ENCODE data around the gene UBQLN2. TPM values are rescaled to one million over a fixed set of nuclear protein-coding genes. Genes with fewer than 3 reads are reported as not detected.

The UBQLN2 gene
- total and polyA plus RNA-seq, 2 experiments from 2014 or later: 21.2 to 39.5 TPM

DNA sequence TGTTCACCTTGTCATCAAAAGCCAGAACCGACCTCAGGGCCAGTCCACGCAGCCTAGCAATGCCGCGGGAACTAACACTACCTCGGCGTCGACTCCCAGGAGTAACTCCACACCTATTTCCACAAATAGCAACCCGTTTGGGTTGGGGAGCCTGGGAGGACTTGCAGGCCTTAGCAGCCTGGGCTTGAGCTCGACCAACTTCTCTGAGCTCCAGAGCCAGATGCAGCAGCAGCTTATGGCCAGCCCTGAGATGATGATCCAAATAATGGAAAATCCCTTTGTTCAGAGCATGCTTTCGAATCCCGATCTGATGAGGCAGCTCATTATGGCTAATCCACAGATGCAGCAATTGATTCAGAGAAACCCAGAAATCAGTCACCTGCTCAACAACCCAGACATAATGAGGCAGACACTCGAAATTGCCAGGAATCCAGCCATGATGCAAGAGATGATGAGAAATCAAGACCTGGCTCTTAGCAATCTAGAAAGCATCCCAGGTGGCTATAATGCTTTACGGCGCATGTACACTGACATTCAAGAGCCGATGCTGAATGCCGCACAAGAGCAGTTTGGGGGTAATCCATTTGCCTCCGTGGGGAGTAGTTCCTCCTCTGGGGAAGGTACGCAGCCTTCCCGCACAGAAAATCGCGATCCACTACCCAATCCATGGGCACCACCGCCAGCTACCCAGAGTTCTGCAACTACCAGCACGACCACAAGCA lies 898 bp downstream of the UBQLN2 start:
- peaks cover 54% of the 10 kb centered on the region for H3K79me2 ChIP-seq

DNA sequence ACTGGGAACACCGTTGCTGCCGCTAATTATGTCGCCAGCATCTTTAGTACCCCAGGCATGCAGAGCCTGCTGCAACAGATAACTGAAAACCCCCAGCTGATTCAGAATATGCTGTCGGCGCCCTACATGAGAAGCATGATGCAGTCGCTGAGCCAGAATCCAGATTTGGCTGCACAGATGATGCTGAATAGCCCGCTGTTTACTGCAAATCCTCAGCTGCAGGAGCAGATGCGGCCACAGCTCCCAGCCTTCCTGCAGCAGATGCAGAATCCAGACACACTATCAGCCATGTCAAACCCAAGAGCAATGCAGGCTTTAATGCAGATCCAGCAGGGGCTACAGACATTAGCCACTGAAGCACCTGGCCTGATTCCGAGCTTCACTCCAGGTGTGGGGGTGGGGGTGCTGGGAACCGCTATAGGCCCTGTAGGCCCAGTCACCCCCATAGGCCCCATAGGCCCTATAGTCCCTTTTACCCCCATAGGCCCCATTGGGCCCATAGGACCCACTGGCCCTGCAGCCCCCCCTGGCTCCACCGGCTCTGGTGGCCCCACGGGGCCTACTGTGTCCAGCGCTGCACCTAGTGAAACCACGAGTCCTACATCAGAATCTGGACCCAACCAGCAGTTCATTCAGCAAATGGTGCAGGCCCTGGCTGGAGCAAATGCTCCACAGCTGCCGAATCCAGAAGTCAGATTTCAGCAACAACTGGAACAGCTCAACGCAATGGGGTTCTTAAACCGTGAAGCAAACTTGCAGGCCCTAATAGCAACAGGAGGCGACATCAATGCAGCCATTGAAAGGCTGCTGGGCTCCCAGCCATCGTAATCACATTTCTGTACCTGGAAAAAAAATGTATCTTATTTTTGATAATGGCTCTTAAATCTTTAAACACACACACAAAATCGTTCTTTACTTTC lies 1.8 kb downstream of the UBQLN2 start:
- Histone ChIP-seq H4K20me1 (ENCODE audit: insufficient read depth, poor library complexity, severe bottlenecking) (peaks cover 36% of the 10 kb centered on the region), H3K79me2 (peaks cover 54% of the 10 kb centered on the region), H3K36me3 (replicated peaks; ENCODE audit: insufficient read depth, low read depth) (no peaks in the 10 kb centered on the region), H3K4me3 (peak overlapping the region; percentile 64), H3K4me1 (ENCODE audit: insufficient read depth) (no peaks in the 10 kb centered on the region), H3K9me3 (ENCODE audit: low read depth) (no peaks in the 10 kb centered on the region), H2AFZ (no peak overlapping the region), H3K27me3 (no peaks in the 10 kb centered on the region), H3K27ac (no peak overlapping the region), H3K9me2 (replicated peaks; ENCODE audit: insufficient read depth) (no peaks in the 10 kb centered on the region), H3K4me2 (peak overlapping the region; percentile 86)
- no peak for TF ChIP-seq EZH2 (IDR thresholded peaks at IDR 0.05; ENCODE audit: borderline replicate concordance)
- TF ChIP-seq EZH2phosphoT487 (IDR thresholded peaks at IDR 0.05; ENCODE audit: low read depth, severe bottlenecking, unreplicated experiment): no peak
- TF ChIP-seq, protein P1, sequence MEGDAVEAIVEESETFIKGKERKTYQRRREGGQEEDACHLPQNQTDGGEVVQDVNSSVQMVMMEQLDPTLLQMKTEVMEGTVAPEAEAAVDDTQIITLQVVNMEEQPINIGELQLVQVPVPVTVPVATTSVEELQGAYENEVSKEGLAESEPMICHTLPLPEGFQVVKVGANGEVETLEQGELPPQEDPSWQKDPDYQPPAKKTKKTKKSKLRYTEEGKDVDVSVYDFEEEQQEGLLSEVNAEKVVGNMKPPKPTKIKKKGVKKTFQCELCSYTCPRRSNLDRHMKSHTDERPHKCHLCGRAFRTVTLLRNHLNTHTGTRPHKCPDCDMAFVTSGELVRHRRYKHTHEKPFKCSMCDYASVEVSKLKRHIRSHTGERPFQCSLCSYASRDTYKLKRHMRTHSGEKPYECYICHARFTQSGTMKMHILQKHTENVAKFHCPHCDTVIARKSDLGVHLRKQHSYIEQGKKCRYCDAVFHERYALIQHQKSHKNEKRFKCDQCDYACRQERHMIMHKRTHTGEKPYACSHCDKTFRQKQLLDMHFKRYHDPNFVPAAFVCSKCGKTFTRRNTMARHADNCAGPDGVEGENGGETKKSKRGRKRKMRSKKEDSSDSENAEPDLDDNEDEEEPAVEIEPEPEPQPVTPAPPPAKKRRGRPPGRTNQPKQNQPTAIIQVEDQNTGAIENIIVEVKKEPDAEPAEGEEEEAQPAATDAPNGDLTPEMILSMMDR (IDR thresholded peaks at IDR 0.05; ENCODE audit: poor library complexity): no peak
- 44% methylated on average over 20 of the region's 20 CpGs for WGBS (ENCODE audit: low lambda C conversion rate, missing lambda C conversion rate)
- DNase-seq (ENCODE audit: low spot score): peak; percentile 4

More for the DNA sequence above, 898 bp downstream of the UBQLN2 start:
- peak; percentile 13 for DNase-seq (ENCODE audit: low spot score)
- peak overlapping the region; percentile 86 for H3K4me2 ChIP-seq
- no peaks in the 10 kb centered on the region for H3K9me3 ChIP-seq (ENCODE audit: low read depth)
- no peaks in the 10 kb centered on the region for H3K27me3 ChIP-seq
- H3K4me1 ChIP-seq (ENCODE audit: insufficient read depth): no peaks in the 10 kb centered on the region
- peaks cover 36% of the 10 kb centered on the region for H4K20me1 ChIP-seq (ENCODE audit: insufficient read depth, poor library complexity, severe bottlenecking)
- no peaks in the 10 kb centered on the region for H3K9me2 ChIP-seq (replicated peaks; ENCODE audit: insufficient read depth)
- no peak for TF ChIP-seq EZH2phosphoT487 (IDR thresholded peaks at IDR 0.05; ENCODE audit: low read depth, severe bottlenecking, unreplicated experiment)
- TF ChIP-seq EZH2 (IDR thresholded peaks at IDR 0.05; ENCODE audit: borderline replicate concordance): no peak
- TF ChIP-seq, protein P1 (IDR thresholded peaks at IDR 0.05; ENCODE audit: poor library complexity): no peak
- H3K4me3 ChIP-seq: peak overlapping the region; percentile 64
- WGBS (ENCODE audit: low lambda C conversion rate, missing lambda C conversion rate): 44% methylated on average over 23 of the region's 23 CpGs
- H3K36me3 ChIP-seq (replicated peaks; ENCODE audit: insufficient read depth, low read depth): no peaks in the 10 kb centered on the region
- H3K27ac ChIP-seq: peak overlapping the region; percentile 97
- peak overlapping the region; percentile 68 for H2AFZ ChIP-seq

DNA sequence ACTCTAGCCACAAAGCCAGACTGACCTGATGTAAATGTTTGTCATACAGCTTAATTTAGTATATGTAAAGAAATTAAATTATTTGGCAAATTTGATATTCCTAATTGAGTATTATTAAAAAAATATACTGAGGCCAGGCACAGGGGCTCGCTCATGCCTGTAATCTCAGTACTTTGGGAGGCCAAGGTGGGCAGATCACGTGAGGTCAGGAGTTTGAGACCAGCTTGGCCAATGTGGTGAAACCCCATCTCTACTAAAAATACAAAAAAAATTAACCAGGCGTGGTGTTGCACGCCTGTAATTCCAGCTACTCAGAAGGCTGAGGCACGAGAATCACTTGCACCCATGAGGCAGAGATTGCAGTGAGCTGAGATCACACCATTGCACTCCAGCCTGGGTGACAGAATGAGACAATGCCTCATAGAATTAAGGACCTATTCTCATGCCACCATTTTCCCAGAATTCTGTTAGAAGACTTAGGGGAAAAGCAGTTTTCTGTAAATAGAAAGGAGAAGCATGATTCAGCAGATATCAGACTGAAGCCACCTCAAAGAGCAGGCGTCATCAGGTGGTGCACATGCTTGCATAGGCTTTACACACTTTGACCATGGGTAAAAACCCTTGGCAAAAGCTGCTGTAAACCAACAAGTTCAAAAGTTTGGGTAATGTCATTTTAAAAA lies 6.1 kb downstream of the UBQLN2 start:
- H3K4me1 ChIP-seq (ENCODE audit: insufficient read depth): no peaks in the 10 kb centered on the region
- no peak overlapping the region for H3K27ac ChIP-seq
- no peaks in the 10 kb centered on the region for H3K9me3 ChIP-seq (ENCODE audit: low read depth)
- H3K27me3 ChIP-seq: no peaks in the 10 kb centered on the region
- TF ChIP-seq, protein P1 (IDR thresholded peaks at IDR 0.05; ENCODE audit: poor library complexity): no peak
- no peak for TF ChIP-seq EZH2 (IDR thresholded peaks at IDR 0.05; ENCODE audit: borderline replicate concordance)
- no peak for TF ChIP-seq EZH2phosphoT487 (IDR thresholded peaks at IDR 0.05; ENCODE audit: low read depth, severe bottlenecking, unreplicated experiment)
- no peaks in the 10 kb centered on the region for H3K9me2 ChIP-seq (replicated peaks; ENCODE audit: insufficient read depth)
- WGBS (ENCODE audit: low lambda C conversion rate, missing lambda C conversion rate): 71% methylated on average over 6 of the region's 6 CpGs
- no peak overlapping the region for H2AFZ ChIP-seq
- no peak overlapping the region for H3K4me2 ChIP-seq
- no peak overlapping the region for H3K4me3 ChIP-seq
- DNase-seq (ENCODE audit: low spot score): no peak
- peaks cover 34% of the 10 kb centered on the region for H4K20me1 ChIP-seq (ENCODE audit: insufficient read depth, poor library complexity, severe bottlenecking)
- no peaks in the 10 kb centered on the region for H3K36me3 ChIP-seq (replicated peaks; ENCODE audit: insufficient read depth, low read depth)
- H3K79me2 ChIP-seq: peaks cover 47% of the 10 kb centered on the region
